Measurements from ENCODE around the gene ACTN1.

The ACTN1 gene

GRCh38 chr14:68951800-68952530, 27.1 kb downstream of the ACTN1 start:
- DNase-seq, result peak; percentile 41

GRCh38 chr14:68951035-68951797, 27.9 kb downstream of the ACTN1 start:
- no peak for DNase-seq

GRCh38 chr14:68950111-68950510, 29.0 kb downstream of the ACTN1 start:
- no peak for DNase-seq

- no peak for DNase-seq
These were observed 29.5 kb downstream of the ACTN1 start for GRCh38 chr14:68949601-68949965.

- DNase-seq, result no peak
These were observed 30.2 kb downstream of the ACTN1 start for GRCh38 chr14:68948686-68949600.

GRCh38 chr14:68947802-68948201, 31.3 kb downstream of the ACTN1 start:
- DNase-seq, result no peak

GRCh38 chr14:68946489-68946822, 32.6 kb downstream of the ACTN1 start:
- DNase-seq, result no peak

GRCh38 chr14:68945585-68946488, 33.3 kb downstream of the ACTN1 start:
- DNase-seq, result no peak

GRCh38 chr14:68945190-68945584, 33.9 kb downstream of the ACTN1 start:
- no peak for DNase-seq

- DNase-seq, result no peak
These were observed 34.9 kb downstream of the ACTN1 start for GRCh38 chr14:68944162-68944561.

- DNase-seq, result no peak
These were observed 36.0 kb downstream of the ACTN1 start for GRCh38 chr14:68943107-68943506.

GRCh38 chr14:68942296-68943035, 36.6 kb downstream of the ACTN1 start:
- DNase-seq, result no peak

GRCh38 chr14:68941820-68942219, 37.3 kb downstream of the ACTN1 start:
- DNase-seq, result no peak

- no peak for DNase-seq
These were observed 38.4 kb downstream of the ACTN1 start for GRCh38 chr14:68940614-68941185.

GRCh38 chr14:68939893-68940613, 39.0 kb downstream of the ACTN1 start:
- peak; percentile 53 for DNase-seq

- no peak for DNase-seq
These were observed 39.8 kb downstream of the ACTN1 start for GRCh38 chr14:68939181-68939892.

- peak; percentile 57 for DNase-seq
These were observed 40.6 kb downstream of the ACTN1 start for GRCh38 chr14:68938271-68939150.

Measured in right kidney (tissue), 1 donor.